HepG2 (cell line): ENCODE results near the gene KIAA1614. TPM values are rescaled to one million over a fixed set of nuclear protein-coding genes. Genes with fewer than 3 reads are reported as not detected.

Experiments
- ATAC-seq: fragments of 200-7000 bp; cut with Tn5 transposase; 3 replicates; pipeline ENCODE4 v1.9.1; 2020; ENCODE audit warnings: mild to moderate bottlenecking, moderate library complexity
- BruUV-seq: library from RNA; stranded (reverse); fragments of 400-500 nt; replicated peaks from 2 replicates; lab custom pipeline; 2021; lab: Mats Ljungman, UMichigan
- CTCF ChIA-PET: fragments of 300-600 bp; formaldehyde crosslinking; extraction: SDS; loops from one replicate; lab custom pipeline; 2021; ENCODE audit warnings: low total read pairs, inconsistent platforms, low intra/inter-chr PET ratio; lab: Yijun Ruan, JAX
- POLR2A ChIA-PET: fragments of 350-600 bp; sonication (Branson Sonifier 250); formaldehyde crosslinking; loops from one replicate; lab custom pipeline; 2020; ENCODE audit warnings: antibody characterized with exemption, inconsistent platforms; lab: Yijun Ruan, JAX
- DNase-seq: peaks from one replicate; pipeline ENCODE4 v3.0.0-alpha.2; 2015; ENCODE audit warnings: low spot score
- FAIRE-seq: peaks from 3 replicates; lab custom pipeline; 2011; peaks lifted over from hg19 to GRCh38; lab: Jason Lieb, UNC
- H2AFZ ChIP-seq: one replicate; pipeline ENCODE4 v1.6.1; 2011; ENCODE audit warnings: low read length, inconsistent platforms
- H3K27ac ChIP-seq: fragments of 300-600 bp; 3 replicates; pipeline ENCODE4 v1.8.0; 2011; ENCODE audit warnings: mixed run types, mild to moderate bottlenecking, mixed read lengths, low read length, inconsistent platforms; ENCODE audit not compliant: insufficient read depth; ENCODE audit errors: extremely low read length
- H3K27me3 ChIP-seq, 2 experiments: fragments of 200-600 bp in 1 of 2; 2 replicates in 1 of 2; 3 replicates in 1 of 2; pipeline versions ENCODE4 v1.6.0 to v1.8.0; 2011; ENCODE audit warnings: low read length in 2 of 2, mild to moderate bottlenecking in 2 of 2, moderate library complexity in 2 of 2, inconsistent platforms in 1 of 2; ENCODE audit not compliant: insufficient read depth in 2 of 2, control insufficient read depth in 1 of 2
- H3K36me3 ChIP-seq, 2 experiments: fragments of 200-600 bp in 1 of 2; replicated peaks in 1 of 2; 2 replicates in 1 of 2; 3 replicates in 1 of 2; pipeline versions ENCODE4 v1.5.1 to v1.8.0; 2011; ENCODE audit warnings: low read length in 2 of 2, inconsistent platforms in 1 of 2; ENCODE audit not compliant: insufficient read depth in 2 of 2, control insufficient read depth in 1 of 2
- H3K4me1 ChIP-seq: 2 replicates; pipeline ENCODE4 v1.5.1; 2012; ENCODE audit warnings: low read length, inconsistent platforms; ENCODE audit not compliant: insufficient read depth
- H3K4me2 ChIP-seq: 2 replicates; pipeline ENCODE4 v1.6.0; 2011; ENCODE audit warnings: low read depth, low read length, inconsistent platforms
- H3K4me3 ChIP-seq, 3 experiments: fragments of 200-600 bp in 1 of 3; sonication (generic), shearing (Covaris generic) in 1 of 3; replicated peaks in 1 of 3; 2 replicates each; pipeline ENCODE4 v1.5.1; 2011 to 2016; ENCODE audit warnings: low read length in 3 of 3, inconsistent platforms in 2 of 3, low read depth in 2 of 3, mild to moderate bottlenecking in 2 of 3, control low read depth in 1 of 3, mixed read lengths in 1 of 3; ENCODE audit not compliant: insufficient read depth in 1 of 3
- H3K79me2 ChIP-seq: one replicate; pipeline ENCODE4 v1.6.1; 2011; ENCODE audit warnings: low read length, inconsistent platforms; ENCODE audit not compliant: insufficient read depth
- H3K9ac ChIP-seq: 2 replicates; pipeline ENCODE4 v1.6.0; 2011; ENCODE audit warnings: mild to moderate bottlenecking, low read depth, low read length, inconsistent platforms; ENCODE audit not compliant: insufficient read depth
- H3K9me3 ChIP-seq: 2 replicates; pipeline ENCODE4 v1.5.1; 2012; ENCODE audit warnings: mild to moderate bottlenecking, low read length
- H4K20me1 ChIP-seq: 2 replicates; pipeline ENCODE4 v1.6.0; 2011; ENCODE audit warnings: inconsistent platforms, mild to moderate bottlenecking, low read length, moderate library complexity; ENCODE audit not compliant: insufficient read depth
- ZNF850 ChIP-seq: sonication (generic); formaldehyde crosslinking; conservative IDR thresholded peaks from 2 replicates; pipeline ENCODE4 v1.9.0; 2021; ENCODE audit warnings: mild to moderate bottlenecking, missing genetic modification reagents
- WGBS: methylation state at CpG from one replicate; pipeline ENCODE4 v1.1.6; 2017; ENCODE audit warnings: low lambda C conversion rate; 5-methylcytosine and 5-hydroxymethylcytosine counted together
- in situ Hi-C: cut with HindIII; loops from 2 replicates; pipeline ENCODE4 v1.10.0; 2017; ENCODE audit warnings: low pct_unique_long_range_greater_than_20kb; ENCODE audit not compliant: extremely low pct_ligation_motif_present
- intact Hi-C: fragments of 100-400 bp; cut with micrococcal nuclease; formaldehyde crosslinking; loops from one replicate; pipeline ENCODE4 v1.10.0; 2022; ENCODE audit not compliant: unreplicated experiment
- polyA plus RNA-seq, 8 experiments: library from polyadenylated mRNA; depleted of rRNA in 3 of 8; stranded (reverse) in 7 of 8; unstranded in 1 of 8; fragments of >200 nt; fragmentation: Illumina TruSeq in 4 of 8; extraction: Trizol in 4 of 8; gene quantifications; 2 replicates each; pipeline versions ENCODE4 v1.2.1 to v1.2.3, GENCODE V29; 2011 to 2016; ENCODE audit warnings: low read depth in 4 of 8, missing spikeins in 1 of 8, mixed read lengths in 1 of 8; ENCODE audit not compliant: insufficient read depth in 1 of 8
- total RNA-seq, 5 experiments: library from RNA; depleted of rRNA; stranded (reverse); fragments of >200 nt; fragmentation: Illumina TruSeq; extraction: Trizol; gene quantifications; 2 replicates each; pipeline ENCODE4 v1.2.3, GENCODE V29; 2016; ENCODE audit warnings: low read depth in 1 of 5
- TF ChIP-seq, protein P1 (sequence below), 2 experiments: sonication (generic) in 1 of 2; formaldehyde crosslinking in 1 of 2; IDR thresholded peaks; 2 replicates each; pipeline versions ENCODE4 v1.4.0 to v1.6.1; 2016 to 2020; ENCODE audit warnings: borderline replicate concordance in 1 of 2, low read depth in 1 of 2, mild to moderate bottlenecking in 1 of 2, missing genetic modification reagents in 1 of 2
- TF ChIP-seq, protein P2 (sequence below): sonication (generic); formaldehyde crosslinking; IDR thresholded peaks from 2 replicates; pipeline ENCODE4 v1.4.0; 2020; ENCODE audit warnings: missing genetic modification reagents, low read depth, mild to moderate bottlenecking, borderline replicate concordance

KIAA1614 gene
- total and polyA plus RNA-seq, 2 of the 13 experiments (the other 11 are each of a cell fraction or from before 2014, with no cell fraction given) = 0.15 to 0.77 TPM

DNA sequence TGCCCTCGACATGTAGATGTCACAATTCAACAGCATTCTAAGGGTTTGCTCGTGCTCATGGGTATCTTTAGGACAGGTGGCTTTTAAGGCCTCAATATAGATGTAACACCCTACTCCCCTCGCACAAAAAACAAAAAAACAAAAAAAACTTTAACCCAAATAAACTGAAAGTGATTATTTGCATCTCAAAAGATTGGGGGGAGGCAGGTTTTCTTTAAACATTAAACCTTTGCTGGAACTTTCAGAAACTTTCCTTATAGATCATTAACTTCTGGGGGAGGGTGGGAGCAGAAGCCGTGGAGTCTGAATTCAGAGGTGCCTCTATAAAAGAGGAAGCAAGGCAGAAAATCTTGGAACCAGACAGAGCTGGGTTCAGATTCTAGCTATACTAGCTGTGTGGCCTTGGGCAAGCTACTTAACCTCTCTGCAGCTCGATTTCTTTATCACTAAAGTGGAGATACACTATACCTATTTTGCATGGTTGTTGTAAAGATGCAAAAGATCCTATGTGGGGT lies 3.2 kb upstream of the KIAA1614 start:
- in situ Hi-C loops = no loop called here
- no peaks in the 10 kb centered on the region for H4K20me1 ChIP-seq
- WGBS = 0% methylated on average over 5 of the region's 5 CpGs
- no peak overlapping the region for H3K9ac ChIP-seq
- H3K4me2 ChIP-seq = peak overlapping the region; percentile 14
- ATAC-seq (no peak), DNase-seq (no peak), FAIRE-seq (no peak)
- H3K9me3 ChIP-seq = no peaks in the 10 kb centered on the region
- intact Hi-C loops = no loop called here
- no peak overlapping the region for H2AFZ ChIP-seq
- no peaks in the 10 kb centered on the region for H3K36me3 ChIP-seq
- H3K27ac ChIP-seq = no peak overlapping the region
- ChIA-PET CTCF (no interaction called here), POLR2A (no interaction called here)
- no peak for TF ChIP-seq ZNF850 (CRISPR knock-in tag)
- TF ChIP-seq, protein P1, sequence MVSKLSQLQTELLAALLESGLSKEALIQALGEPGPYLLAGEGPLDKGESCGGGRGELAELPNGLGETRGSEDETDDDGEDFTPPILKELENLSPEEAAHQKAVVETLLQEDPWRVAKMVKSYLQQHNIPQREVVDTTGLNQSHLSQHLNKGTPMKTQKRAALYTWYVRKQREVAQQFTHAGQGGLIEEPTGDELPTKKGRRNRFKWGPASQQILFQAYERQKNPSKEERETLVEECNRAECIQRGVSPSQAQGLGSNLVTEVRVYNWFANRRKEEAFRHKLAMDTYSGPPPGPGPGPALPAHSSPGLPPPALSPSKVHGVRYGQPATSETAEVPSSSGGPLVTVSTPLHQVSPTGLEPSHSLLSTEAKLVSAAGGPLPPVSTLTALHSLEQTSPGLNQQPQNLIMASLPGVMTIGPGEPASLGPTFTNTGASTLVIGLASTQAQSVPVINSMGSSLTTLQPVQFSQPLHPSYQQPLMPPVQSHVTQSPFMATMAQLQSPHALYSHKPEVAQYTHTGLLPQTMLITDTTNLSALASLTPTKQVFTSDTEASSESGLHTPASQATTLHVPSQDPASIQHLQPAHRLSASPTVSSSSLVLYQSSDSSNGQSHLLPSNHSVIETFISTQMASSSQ (IDR thresholded peaks at IDR 0.05; ENCODE audit: low read depth) = 0 out of 2 replicates have a peak, but pooled peaks have one; percentile 13
- TF ChIP-seq, protein P1 (CRISPR knock-in tag; IDR thresholded peaks at IDR 0.05; ENCODE audit: borderline replicate concordance) = no peak
- TF ChIP-seq, protein P2, sequence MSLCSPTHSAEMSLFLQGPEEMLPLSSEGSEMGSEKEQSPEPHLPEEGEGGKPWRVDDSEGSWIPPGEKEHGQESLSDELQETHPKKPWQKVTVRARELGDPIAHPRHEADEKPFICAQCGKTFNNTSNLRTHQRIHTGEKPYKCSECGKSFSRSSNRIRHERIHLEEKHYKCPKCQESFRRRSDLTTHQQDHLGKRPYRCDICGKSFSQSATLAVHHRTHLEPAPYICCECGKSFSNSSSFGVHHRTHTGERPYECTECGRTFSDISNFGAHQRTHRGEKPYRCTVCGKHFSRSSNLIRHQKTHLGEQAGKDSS (CRISPR knock-in tag) = no peak
- H3K79me2 ChIP-seq = no peaks in the 10 kb centered on the region
- H3K27me3 ChIP-seq = peaks cover 0 to 7% of the 10 kb centered on the region in 2 experiments; a peak in 1 of 5 replicates
- BruUV-seq = no TSS peak
- H3K4me1 ChIP-seq = peaks cover 12% of the 10 kb centered on the region
- H3K4me3 ChIP-seq = no peak overlapping the region
